DMS53 treated with DMSO at 0.1 percent for 48 hours (cell line): ENCODE results near the gene CNGB1.
"Not testable (repeated sequence)": the region's sequence is repeated elsewhere in the genome, so short reads cannot be mapped to it uniquely, and the experiment has no call there.

Source experiments
- DNase-seq: peaks from one replicate; lab custom pipeline; 2025; ENCODE audit not compliant: unreplicated experiment; lab: John Stamatoyannopoulos, UW

The CNGB1 gene

GRCh38 chr16:57890752-57891111, 80.2 kb downstream of the CNGB1 start:
- DNase-seq: no peak

- DNase-seq: no peak
These were observed 80.8 kb downstream of the CNGB1 start for GRCh38 chr16:57889960-57890751.

- no peak for DNase-seq
These were observed 81.4 kb downstream of the CNGB1 start for GRCh38 chr16:57889522-57889921.

- no peak for DNase-seq
These were observed 81.8 kb downstream of the CNGB1 start for GRCh38 chr16:57889111-57889510.

GRCh38 chr16:57888128-57888527, 82.8 kb downstream of the CNGB1 start:
- no peak for DNase-seq

- no peak for DNase-seq
These were observed 83.2 kb downstream of the CNGB1 start for GRCh38 chr16:57887711-57888110.

GRCh38 chr16:57886427-57886826, 84.5 kb downstream of the CNGB1 start:
- no peak for DNase-seq

GRCh38 chr16:57884655-57885133, 86.2 kb downstream of the CNGB1 start:
- DNase-seq: no peak

- DNase-seq: no peak
These were observed 86.8 kb downstream of the CNGB1 start for GRCh38 chr16:57883953-57884654.

GRCh38 chr16:57883480-57883879, 87.4 kb downstream of the CNGB1 start:
- DNase-seq: no peak

GRCh38 chr16:57882792-57883191, 88.1 kb downstream of the CNGB1 start:
- DNase-seq: no peak

- DNase-seq: no peak
These were observed 88.7 kb downstream of the CNGB1 start for GRCh38 chr16:57882206-57882605.

- no peak for DNase-seq
These were observed 92.3 kb downstream of the CNGB1 start for GRCh38 chr16:57878586-57878985.

- DNase-seq: no peak
These were observed 94.7 kb downstream of the CNGB1 start for GRCh38 chr16:57876210-57876609.

GRCh38 chr16:57875347-57875746, 95.6 kb downstream of the CNGB1 start:
- DNase-seq: no peak

- DNase-seq: no peak
These were observed 97.7 kb downstream of the CNGB1 start for GRCh38 chr16:57873218-57873617.

GRCh38 chr16:57872764-57873163, 98.2 kb downstream of the CNGB1 start:
- not testable (repeated sequence) for DNase-seq

- no peak for DNase-seq
These were observed 99.5 kb downstream of the CNGB1 start for GRCh38 chr16:57871456-57871855.

- DNase-seq: no peak
These were observed 100.0 kb downstream of the CNGB1 start for GRCh38 chr16:57870753-57871454.

GRCh38 chr16:57868913-57869520, 101.9 kb downstream of the CNGB1 start:
- no peak for DNase-seq

- DNase-seq: no peak
These were observed 103.8 kb downstream of the CNGB1 start for GRCh38 chr16:57867000-57867561.
